ENCODE data around the gene PHF5A. TPM values are rescaled to one million over a fixed set of nuclear protein-coding genes. Genes with fewer than 3 reads are reported as not detected.
A peak's percentile ranks its signal among the peaks of the same experiment; 100 is the strongest.

The PHF5A gene
- total RNA-seq, 1 donor from 2014 or later = 54.6 TPM

DNA sequence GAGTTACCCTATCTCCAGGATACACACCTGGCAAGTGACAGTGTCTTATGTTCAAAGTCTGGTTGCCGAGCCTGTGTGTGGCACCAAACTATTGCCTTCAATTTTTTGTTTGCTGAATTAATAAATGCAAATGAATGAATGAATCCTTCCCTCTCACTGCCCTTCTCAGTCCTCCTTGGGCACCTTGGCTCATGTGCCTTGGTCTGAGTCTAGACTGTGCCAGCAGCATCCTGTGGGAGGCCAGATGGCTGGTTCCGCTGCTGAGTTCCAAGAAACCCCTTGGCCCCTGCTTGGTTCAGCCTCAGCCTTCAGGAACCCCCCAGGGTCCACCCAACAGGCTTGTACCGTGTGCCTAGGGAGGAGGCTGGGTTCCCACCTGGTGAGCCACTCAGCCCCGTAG lies 52.9 kb downstream of the PHF5A start:
- H3K9me3 Mint-ChIP-seq (ENCODE audit: unreplicated experiment) = no peaks in the 10 kb centered on the region
- TF ChIP-seq, protein P1, sequence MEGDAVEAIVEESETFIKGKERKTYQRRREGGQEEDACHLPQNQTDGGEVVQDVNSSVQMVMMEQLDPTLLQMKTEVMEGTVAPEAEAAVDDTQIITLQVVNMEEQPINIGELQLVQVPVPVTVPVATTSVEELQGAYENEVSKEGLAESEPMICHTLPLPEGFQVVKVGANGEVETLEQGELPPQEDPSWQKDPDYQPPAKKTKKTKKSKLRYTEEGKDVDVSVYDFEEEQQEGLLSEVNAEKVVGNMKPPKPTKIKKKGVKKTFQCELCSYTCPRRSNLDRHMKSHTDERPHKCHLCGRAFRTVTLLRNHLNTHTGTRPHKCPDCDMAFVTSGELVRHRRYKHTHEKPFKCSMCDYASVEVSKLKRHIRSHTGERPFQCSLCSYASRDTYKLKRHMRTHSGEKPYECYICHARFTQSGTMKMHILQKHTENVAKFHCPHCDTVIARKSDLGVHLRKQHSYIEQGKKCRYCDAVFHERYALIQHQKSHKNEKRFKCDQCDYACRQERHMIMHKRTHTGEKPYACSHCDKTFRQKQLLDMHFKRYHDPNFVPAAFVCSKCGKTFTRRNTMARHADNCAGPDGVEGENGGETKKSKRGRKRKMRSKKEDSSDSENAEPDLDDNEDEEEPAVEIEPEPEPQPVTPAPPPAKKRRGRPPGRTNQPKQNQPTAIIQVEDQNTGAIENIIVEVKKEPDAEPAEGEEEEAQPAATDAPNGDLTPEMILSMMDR (IDR thresholded peaks at IDR 0.05; ENCODE audit: unreplicated experiment) = no peak
- no peak overlapping the region for H3K4me3 Mint-ChIP-seq (ENCODE audit: unreplicated experiment)

DNA sequence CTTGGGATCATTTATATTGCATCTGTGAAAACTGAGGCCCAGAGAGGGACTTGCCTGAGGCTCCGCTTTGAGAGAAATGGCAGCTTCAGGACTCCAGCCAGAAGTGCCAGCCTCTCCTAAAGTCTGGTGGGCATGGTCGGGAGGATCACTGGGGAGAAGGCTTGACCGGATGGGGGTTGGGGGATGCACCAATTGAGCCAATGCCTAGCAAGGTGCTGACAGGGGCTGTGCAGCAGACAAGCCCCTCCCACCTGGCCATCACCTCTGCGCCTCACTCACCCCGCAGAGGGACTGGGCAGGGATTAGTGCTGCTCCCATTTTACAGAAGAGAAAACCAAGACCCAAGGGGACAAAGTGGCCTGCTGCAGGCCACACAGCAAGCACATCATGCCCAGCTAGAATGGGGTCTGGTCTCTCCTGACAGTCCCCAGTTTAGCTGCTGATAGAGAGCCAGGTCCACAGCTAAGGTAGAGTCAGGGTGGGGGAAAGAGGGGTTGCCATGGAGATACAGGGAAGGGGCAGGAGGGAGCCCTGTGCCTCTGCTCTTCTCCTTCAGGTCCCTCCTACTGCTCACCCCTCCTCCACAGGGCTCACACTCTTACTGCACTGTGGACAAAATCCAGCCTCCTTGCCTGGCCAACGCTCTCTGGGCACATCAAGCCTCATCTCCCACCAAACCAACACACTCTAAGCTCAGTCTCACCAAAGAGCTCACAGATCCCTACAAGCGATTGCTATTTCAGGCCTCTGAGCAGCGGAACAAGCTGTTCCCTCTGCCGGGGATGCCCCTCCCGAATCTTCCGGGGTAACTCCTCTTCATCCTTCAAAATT lies 57.3 kb downstream of the PHF5A start:
- no peak for DNase-seq (ENCODE audit: low spot score)
- Mint-ChIP-seq H3K27ac (ENCODE audit: unreplicated experiment) (peak overlapping the region; percentile 7), H3K4me3 (ENCODE audit: unreplicated experiment) (no peak overlapping the region), H3K9me3 (ENCODE audit: unreplicated experiment) (no peaks in the 10 kb centered on the region), H3K4me1 (ENCODE audit: unreplicated experiment) (peaks cover 13% of the 10 kb centered on the region), H3K36me3 (ENCODE audit: low read depth, unreplicated experiment) (no peaks in the 10 kb centered on the region), H3K27me3 (ENCODE audit: unreplicated experiment) (peaks cover 12% of the 10 kb centered on the region)
- TF ChIP-seq, protein P1 (IDR thresholded peaks at IDR 0.05; ENCODE audit: unreplicated experiment) = no peak

More for the DNA sequence above, 52.9 kb downstream of the PHF5A start:
- Mint-ChIP-seq H3K4me1 (ENCODE audit: unreplicated experiment) (peaks cover 13% of the 10 kb centered on the region), H3K27me3 (ENCODE audit: unreplicated experiment) (peaks cover 12% of the 10 kb centered on the region), H3K27ac (ENCODE audit: unreplicated experiment) (no peak overlapping the region), H3K36me3 (ENCODE audit: low read depth, unreplicated experiment) (no peaks in the 10 kb centered on the region)
- DNase-seq (ENCODE audit: low spot score) = no peak

DNA sequence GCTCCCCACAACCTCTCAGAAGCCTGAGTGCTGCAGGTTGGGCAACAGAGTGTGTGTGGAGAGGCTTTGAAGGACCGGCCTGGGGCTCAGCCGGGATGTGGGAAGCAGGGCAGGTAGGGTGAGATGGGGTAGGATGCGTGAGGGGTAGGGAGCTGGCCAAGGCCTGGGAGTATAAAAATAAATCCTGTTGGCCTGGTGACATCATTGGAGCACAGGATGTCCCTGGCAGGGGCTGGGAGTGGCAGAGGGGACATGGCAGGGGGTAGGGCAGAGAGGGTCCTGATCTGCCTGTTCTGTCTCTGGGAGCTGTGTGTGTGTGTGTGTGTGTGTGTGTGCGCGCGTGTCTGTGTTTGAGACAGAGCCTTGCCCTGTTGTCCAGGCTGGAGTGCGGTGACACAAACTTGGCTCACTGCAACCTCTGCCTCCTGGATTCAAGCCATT lies 58.2 kb downstream of the PHF5A start:
- no peak overlapping the region for H3K27ac Mint-ChIP-seq (ENCODE audit: unreplicated experiment)
- H3K4me1 Mint-ChIP-seq (ENCODE audit: unreplicated experiment) = peaks cover 13% of the 10 kb centered on the region
- no peak overlapping the region for H3K4me3 Mint-ChIP-seq (ENCODE audit: unreplicated experiment)
- no peaks in the 10 kb centered on the region for H3K36me3 Mint-ChIP-seq (ENCODE audit: low read depth, unreplicated experiment)
- no peaks in the 10 kb centered on the region for H3K9me3 Mint-ChIP-seq (ENCODE audit: unreplicated experiment)
- H3K27me3 Mint-ChIP-seq (ENCODE audit: unreplicated experiment) = peaks cover 12% of the 10 kb centered on the region
- no peak for DNase-seq (ENCODE audit: low spot score)
- TF ChIP-seq, protein P1 (IDR thresholded peaks at IDR 0.05; ENCODE audit: unreplicated experiment) = no peak

Other genes starting within 250 kb of the PHF5A start
- 1.2 TPM for gene CHADL, start 227.8 kb downstream of the PHF5A start, total RNA-seq (ENCODE audit: unreplicated experiment)
- gene RANGAP1, start 182.5 kb downstream of the PHF5A start, total RNA-seq (ENCODE audit: unreplicated experiment) = 71.5 TPM
- 69.2 TPM for gene ZC3H7B, start 167.2 kb downstream of the PHF5A start, total RNA-seq (ENCODE audit: unreplicated experiment)
- 6.6 TPM for gene TEF, start 86.8 kb downstream of the PHF5A start, total RNA-seq (ENCODE audit: unreplicated experiment)
- 60.3 TPM for gene TOB2, start 21.9 kb downstream of the PHF5A start, total RNA-seq (ENCODE audit: unreplicated experiment)
- 83.5 TPM for gene ACO2, start 425 bp upstream of the PHF5A start, total RNA-seq (ENCODE audit: unreplicated experiment)
- 20.8 TPM for gene POLR3H, start 75.8 kb upstream of the PHF5A start, total RNA-seq (ENCODE audit: unreplicated experiment)
- not detected for gene CSDC2, start 92.3 kb upstream of the PHF5A start, total RNA-seq (ENCODE audit: unreplicated experiment)
- 6.0 TPM for gene PMM1, start 121.1 kb upstream of the PHF5A start, total RNA-seq (ENCODE audit: unreplicated experiment)
- gene DESI1, start 152.4 kb upstream of the PHF5A start, total RNA-seq (ENCODE audit: unreplicated experiment) = 23.2 TPM
- 211 TPM for gene XRCC6, start 152.6 kb upstream of the PHF5A start, total RNA-seq (ENCODE audit: unreplicated experiment)
- 133 TPM for gene SNU13, start 220.2 kb upstream of the PHF5A start, total RNA-seq (ENCODE audit: unreplicated experiment)
- gene MEI1, start 230.8 kb upstream of the PHF5A start, total RNA-seq (ENCODE audit: unreplicated experiment) = 0.38 TPM

Measured in endothelial cell (in vitro differentiated cells).